Measurements from ENCODE around the gene CD302. TPM values are rescaled to one million over a fixed set of nuclear protein-coding genes. Genes with fewer than 3 reads are reported as not detected.
A peak's percentile ranks its signal among the peaks of the same experiment; 100 is the strongest.

The CD302 gene
- total RNA-seq, 1 donor from 2014 or later: 0.41 TPM

GRCh38 chr2:159755788-159756187 is 42.2 kb downstream of the CD302 start:
- no peak overlapping the region for H2AFZ ChIP-seq (ENCODE audit: low read depth, low read length)
- H3K27ac ChIP-seq (ENCODE audit: low read depth, low read length): peak overlapping the region; percentile 22
- peaks cover 67% of the 10 kb centered on the region for H3K36me3 ChIP-seq (ENCODE audit: insufficient read depth, low read length)
- FAIRE-seq: no peak
- H3K79me2 ChIP-seq (ENCODE audit: insufficient read depth, low read length): peaks cover 90% of the 10 kb centered on the region
- Mint-ChIP-seq H3K9me3 (ENCODE audit: unreplicated experiment) (no peaks in the 10 kb centered on the region), H3K4me1 (ENCODE audit: low read depth, unreplicated experiment) (no peaks in the 10 kb centered on the region), H3K4me3 (ENCODE audit: unreplicated experiment) (no peak overlapping the region), H3K36me3 (ENCODE audit: low read depth, unreplicated experiment) (peaks cover 14% of the 10 kb centered on the region), H3K27ac (ENCODE audit: unreplicated experiment) (no peak overlapping the region), H3K27me3 (ENCODE audit: low read depth, unreplicated experiment) (no peaks in the 10 kb centered on the region)
- no peaks in the 10 kb centered on the region for H3K4me1 ChIP-seq (ENCODE audit: insufficient read depth, low read length)
- H3K4me3 ChIP-seq (ENCODE audit: insufficient read depth, low read depth, low read length): no peak overlapping the region
- no peaks in the 10 kb centered on the region for H3K9me3 ChIP-seq (ENCODE audit: insufficient read depth, low read depth, low read length)
- H3K4me2 ChIP-seq (ENCODE audit: low read length): no peak overlapping the region
- peak; percentile 49 for DNase-seq (ENCODE audit: low read depth)
- TF ChIP-seq EZH2 (IDR thresholded peaks at IDR 0.05; ENCODE audit: insufficient read depth, low read length): no peak
- peak; percentile 28 for TF ChIP-seq CTCF (IDR thresholded peaks at IDR 0.05; ENCODE audit: insufficient read depth, low read depth, low read length)
- no peak overlapping the region for H3K9ac ChIP-seq (ENCODE audit: low read length)
- H4K20me1 ChIP-seq (ENCODE audit: insufficient read depth, low read length): peaks cover 92% of the 10 kb centered on the region
- H3K27me3 ChIP-seq (ENCODE audit: insufficient read depth, low read length): no peaks in the 10 kb centered on the region

GRCh38 chr2:159755014-159755413 is 43.0 kb downstream of the CD302 start:
- DNase-seq (ENCODE audit: low read depth) (no peak), FAIRE-seq (no peak)
- Histone ChIP-seq H3K4me1 (ENCODE audit: insufficient read depth, low read length) (no peaks in the 10 kb centered on the region), H3K4me3 (ENCODE audit: insufficient read depth, low read depth, low read length) (no peak overlapping the region), H2AFZ (ENCODE audit: low read depth, low read length) (no peak overlapping the region), H3K27ac (ENCODE audit: low read depth, low read length) (no peak overlapping the region), H3K9me3 (ENCODE audit: insufficient read depth, low read depth, low read length) (no peaks in the 10 kb centered on the region), H3K36me3 (ENCODE audit: insufficient read depth, low read length) (peaks cover 61% of the 10 kb centered on the region), H3K9ac (ENCODE audit: low read length) (no peak overlapping the region), H3K4me2 (ENCODE audit: low read length) (no peak overlapping the region), H3K79me2 (ENCODE audit: insufficient read depth, low read length) (peaks cover 94% of the 10 kb centered on the region), H3K27me3 (ENCODE audit: insufficient read depth, low read length) (no peaks in the 10 kb centered on the region), H4K20me1 (ENCODE audit: insufficient read depth, low read length) (peaks cover 87% of the 10 kb centered on the region)
- Mint-ChIP-seq H3K27me3 (ENCODE audit: low read depth, unreplicated experiment) (no peaks in the 10 kb centered on the region), H3K4me3 (ENCODE audit: unreplicated experiment) (no peak overlapping the region), H3K9me3 (ENCODE audit: unreplicated experiment) (no peaks in the 10 kb centered on the region), H3K36me3 (ENCODE audit: low read depth, unreplicated experiment) (peaks cover 14% of the 10 kb centered on the region), H3K4me1 (ENCODE audit: low read depth, unreplicated experiment) (no peaks in the 10 kb centered on the region), H3K27ac (ENCODE audit: unreplicated experiment) (no peak overlapping the region)
- TF ChIP-seq EZH2 (IDR thresholded peaks at IDR 0.05; ENCODE audit: insufficient read depth, low read length): no peak
- no peak for TF ChIP-seq CTCF (IDR thresholded peaks at IDR 0.05; ENCODE audit: insufficient read depth, low read depth, low read length)

GRCh38 chr2:159753797-159754196 is 44.2 kb downstream of the CD302 start:
- H2AFZ ChIP-seq (ENCODE audit: low read depth, low read length): no peak overlapping the region
- no peak overlapping the region for H3K9ac ChIP-seq (ENCODE audit: low read length)
- peaks cover 94% of the 10 kb centered on the region for H3K79me2 ChIP-seq (ENCODE audit: insufficient read depth, low read length)
- no peak overlapping the region for H3K4me2 ChIP-seq (ENCODE audit: low read length)
- Mint-ChIP-seq H3K4me3 (ENCODE audit: unreplicated experiment) (no peak overlapping the region), H3K9me3 (ENCODE audit: unreplicated experiment) (no peaks in the 10 kb centered on the region), H3K27ac (ENCODE audit: unreplicated experiment) (no peak overlapping the region), H3K4me1 (ENCODE audit: low read depth, unreplicated experiment) (no peaks in the 10 kb centered on the region), H3K36me3 (ENCODE audit: low read depth, unreplicated experiment) (peaks cover 8% of the 10 kb centered on the region), H3K27me3 (ENCODE audit: low read depth, unreplicated experiment) (no peaks in the 10 kb centered on the region)
- H4K20me1 ChIP-seq (ENCODE audit: insufficient read depth, low read length): peaks cover 85% of the 10 kb centered on the region
- FAIRE-seq (no peak), DNase-seq (ENCODE audit: low read depth) (no peak)
- no peaks in the 10 kb centered on the region for H3K4me1 ChIP-seq (ENCODE audit: insufficient read depth, low read length)
- H3K4me3 ChIP-seq (ENCODE audit: insufficient read depth, low read depth, low read length): no peak overlapping the region
- TF ChIP-seq CTCF (IDR thresholded peaks at IDR 0.05; ENCODE audit: insufficient read depth, low read depth, low read length): no peak
- TF ChIP-seq EZH2 (IDR thresholded peaks at IDR 0.05; ENCODE audit: insufficient read depth, low read length): no peak
- peaks cover 54% of the 10 kb centered on the region for H3K36me3 ChIP-seq (ENCODE audit: insufficient read depth, low read length)
- no peaks in the 10 kb centered on the region for H3K9me3 ChIP-seq (ENCODE audit: insufficient read depth, low read depth, low read length)
- no peaks in the 10 kb centered on the region for H3K27me3 ChIP-seq (ENCODE audit: insufficient read depth, low read length)
- no peak overlapping the region for H3K27ac ChIP-seq (ENCODE audit: low read depth, low read length)

Measured in astrocyte (in vitro differentiated cells and primary cell).